DND-41 (cell line): ENCODE measurements around the gene RGS9.

Experiments used
- ATAC-seq: fragments of 200-7000 bp; cut with Tn5 transposase; 3 replicates; pipeline ENCODE4 v1.9.1; 2021; ENCODE audit warnings: low read depth; ENCODE audit not compliant: insufficient read depth
- DNase-seq: peaks from one replicate; pipeline ENCODE4 v3.0.0-alpha.2; 2020
- H2AFZ ChIP-seq: 2 replicates; pipeline ENCODE4 v1.6.0; 2012; ENCODE audit warnings: low read depth, low read length
- H3K27ac ChIP-seq: 2 replicates; pipeline ENCODE4 v1.5.1; 2012; ENCODE audit warnings: low read length, inconsistent platforms
- H3K27me3 ChIP-seq: fragments of 200-600 bp; sonication (generic); 2 replicates; pipeline ENCODE4 v1.6.0; 2012; ENCODE audit warnings: low read length, mild to moderate bottlenecking, inconsistent platforms; ENCODE audit not compliant: insufficient read depth, poor library complexity
- H3K36me3 ChIP-seq: 2 replicates; pipeline ENCODE4 v1.5.1; 2012; ENCODE audit warnings: low read length, inconsistent platforms; ENCODE audit not compliant: insufficient read depth
- H3K4me1 ChIP-seq: 2 replicates; pipeline ENCODE4 v1.5.1; 2012; ENCODE audit warnings: mild to moderate bottlenecking, low read length; ENCODE audit not compliant: insufficient read depth
- H3K4me2 ChIP-seq: 2 replicates; pipeline ENCODE4 v1.6.0; 2012; ENCODE audit warnings: mild to moderate bottlenecking, moderate library complexity, low read length, inconsistent platforms; ENCODE audit not compliant: insufficient read depth
- H3K4me3 ChIP-seq, 2 experiments: fragments of 200-600 bp in 1 of 2; shearing (Covaris generic) in 1 of 2; 2 replicates each; pipeline ENCODE4 v1.5.1; 2012 to 2016; ENCODE audit warnings: inconsistent platforms in 2 of 2, low read length in 2 of 2, mild to moderate bottlenecking in 2 of 2, low read depth in 1 of 2, moderate library complexity in 1 of 2
- H3K79me2 ChIP-seq: 2 replicates; pipeline ENCODE4 v1.6.0; 2012; ENCODE audit warnings: low read length, inconsistent platforms; ENCODE audit not compliant: insufficient read depth
- H3K9ac ChIP-seq: 2 replicates; pipeline ENCODE4 v1.6.0; 2012; ENCODE audit warnings: low read depth, mild to moderate bottlenecking, inconsistent platforms, low read length, moderate library complexity
- H3K9me3 ChIP-seq: 2 replicates; pipeline ENCODE4 v1.5.1; 2012; ENCODE audit warnings: low read length, moderate library complexity, mild to moderate bottlenecking, inconsistent platforms; ENCODE audit not compliant: insufficient read depth, severe bottlenecking
- H4K20me1 ChIP-seq: 2 replicates; pipeline ENCODE4 v1.6.0; 2012; ENCODE audit warnings: low read length; ENCODE audit not compliant: insufficient read depth
- CTCF ChIP-seq: IDR thresholded peaks from 2 replicates; pipeline ENCODE4 v1.5.1; 2012; ENCODE audit warnings: borderline replicate concordance, low read length, moderate library complexity, mild to moderate bottlenecking; ENCODE audit not compliant: poor library complexity, severe bottlenecking; ENCODE audit errors: extremely low read depth
- EZH2 ChIP-seq: IDR thresholded peaks from 3 replicates; pipeline ENCODE4 v1.6.1; 2012; ENCODE audit warnings: borderline replicate concordance, low read depth, mild to moderate bottlenecking, moderate library complexity, low read length, inconsistent platforms; ENCODE audit not compliant: severe bottlenecking

RGS9 gene

GRCh38 chr17:65193716-65194293, 56.6 kb downstream of the RGS9 start:
- no peaks in the 10 kb centered on the region for H3K27me3 ChIP-seq
- no peaks in the 10 kb centered on the region for H3K79me2 ChIP-seq
- no peak overlapping the region for H3K4me2 ChIP-seq
- ATAC-seq (no peak), DNase-seq (no peak)
- H2AFZ ChIP-seq = no peak overlapping the region
- no peak for TF ChIP-seq EZH2
- TF ChIP-seq CTCF = no peak
- H3K36me3 ChIP-seq = no peaks in the 10 kb centered on the region
- no peaks in the 10 kb centered on the region for H4K20me1 ChIP-seq
- H3K4me1 ChIP-seq = peaks cover 6% of the 10 kb centered on the region; the same call in 1 of the 2 replicates
- no peak overlapping the region for H3K27ac ChIP-seq
- no peak overlapping the region for H3K4me3 ChIP-seq
- no peaks in the 10 kb centered on the region for H3K9me3 ChIP-seq
- no peak overlapping the region for H3K9ac ChIP-seq

GRCh38 chr17:65194670-65195334, 57.6 kb downstream of the RGS9 start:
- H3K4me2 ChIP-seq = no peak overlapping the region
- H3K4me3 ChIP-seq = no peak overlapping the region
- no peaks in the 10 kb centered on the region for H3K36me3 ChIP-seq
- no peaks in the 10 kb centered on the region for H3K79me2 ChIP-seq
- no peaks in the 10 kb centered on the region for H3K27me3 ChIP-seq
- DNase-seq = no peak
- H3K27ac ChIP-seq = no peak overlapping the region
- no peak for TF ChIP-seq CTCF
- H4K20me1 ChIP-seq = no peaks in the 10 kb centered on the region
- no peak overlapping the region for H2AFZ ChIP-seq
- no peak overlapping the region for H3K9ac ChIP-seq
- H3K9me3 ChIP-seq = no peaks in the 10 kb centered on the region
- peaks cover 6% of the 10 kb centered on the region; the same call in 1 of the 2 replicates for H3K4me1 ChIP-seq
- no peak for ATAC-seq

- no peak for ATAC-seq
- Histone ChIP-seq H4K20me1 (no peaks in the 10 kb centered on the region), H3K9me3 (no peaks in the 10 kb centered on the region), H3K4me1 (peaks cover 6% of the 10 kb centered on the region; the same call in 1 of the 2 replicates), H3K4me3 (no peak overlapping the region), H3K27ac (no peak overlapping the region), H3K4me2 (no peak overlapping the region), H3K9ac (no peak overlapping the region), H3K36me3 (no peaks in the 10 kb centered on the region), H2AFZ (no peak overlapping the region), H3K79me2 (no peaks in the 10 kb centered on the region), H3K27me3 (no peaks in the 10 kb centered on the region)
- DNase-seq = no peak
- TF ChIP-seq CTCF = no peak
- no peak for TF ChIP-seq EZH2
These were observed 58.5 kb downstream of the RGS9 start for GRCh38 chr17:65195716-65196115.
